Measurements from ENCODE around the gene SRRM1. TPM values are rescaled to one million over a fixed set of nuclear protein-coding genes. Genes with fewer than 3 reads are reported as not detected.

Gene SRRM1
- total RNA-seq, 1 experiment from 2014 or later, result 290 TPM

GRCh38 chr1:24605534-24606295 lies 37.4 kb upstream of the SRRM1 start:
- Histone ChIP-seq H4K20me1 (ENCODE audit: control insufficient read depth, insufficient read depth, insufficient read length) (no peaks in the 10 kb centered on the region), H3K27me3 (ENCODE audit: insufficient read depth, low read length) (no peaks in the 10 kb centered on the region), H3K4me2 (ENCODE audit: insufficient read depth, insufficient read length, low read length) (no peak overlapping the region), H3K9me3 (ENCODE audit: control insufficient read depth, low read depth, low read length) (no peaks in the 10 kb centered on the region), H3K18ac (ENCODE audit: insufficient read length, low read depth, low read length) (no peak overlapping the region), H3K23me2 (ENCODE audit: insufficient read length, low read depth, low read length, poor library complexity, severe bottlenecking) (no peaks in the 10 kb centered on the region), H4K5ac (ENCODE audit: insufficient read length, low read depth, low read length) (no peak overlapping the region), H3K4ac (ENCODE audit: low read depth, low read length) (no peak overlapping the region), H2BK120ac (ENCODE audit: low read depth, low read length, poor library complexity, severe bottlenecking) (no peak overlapping the region), H3K56ac (ENCODE audit: insufficient read length, low read depth, low read length) (no peak overlapping the region), H3K9ac (ENCODE audit: extremely low read depth, insufficient read length, low read length) (no peak overlapping the region), H2BK20ac (ENCODE audit: low read depth, low read length, poor library complexity, severe bottlenecking) (no peak overlapping the region), H3K79me2 (ENCODE audit: insufficient read depth, low read length) (no peaks in the 10 kb centered on the region), H4K8ac (replicated peaks; ENCODE audit: insufficient read length, low read depth, low read length) (no peak overlapping the region), H3T11ph (ENCODE audit: low read length) (no peak overlapping the region), H2BK5ac (ENCODE audit: insufficient read length, low read length) (no peak overlapping the region), H2AFZ (ENCODE audit: low read length) (no peak overlapping the region), H3K27ac (ENCODE audit: insufficient read length, low read depth, low read length) (no peak overlapping the region), H2BK15ac (ENCODE audit: low read depth, low read length) (no peak overlapping the region), H3K79me1 (ENCODE audit: insufficient read depth, low read depth, low read length, poor library complexity, severe bottlenecking) (no peaks in the 10 kb centered on the region), H3K4me1 (ENCODE audit: insufficient read depth, low read length) (no peaks in the 10 kb centered on the region), H2BK12ac (ENCODE audit: insufficient read length, low read depth, low read length) (no peak overlapping the region), H3K14ac (ENCODE audit: insufficient read depth, low read length) (no peak overlapping the region), H2AK5ac (ENCODE audit: insufficient read length, low read length) (no peak overlapping the region), H4K91ac (ENCODE audit: insufficient read length, low read depth, low read length) (no peak overlapping the region), H3K23ac (ENCODE audit: insufficient read length, low read depth, low read length) (no peak overlapping the region)
- TF ChIP-seq, protein P1, sequence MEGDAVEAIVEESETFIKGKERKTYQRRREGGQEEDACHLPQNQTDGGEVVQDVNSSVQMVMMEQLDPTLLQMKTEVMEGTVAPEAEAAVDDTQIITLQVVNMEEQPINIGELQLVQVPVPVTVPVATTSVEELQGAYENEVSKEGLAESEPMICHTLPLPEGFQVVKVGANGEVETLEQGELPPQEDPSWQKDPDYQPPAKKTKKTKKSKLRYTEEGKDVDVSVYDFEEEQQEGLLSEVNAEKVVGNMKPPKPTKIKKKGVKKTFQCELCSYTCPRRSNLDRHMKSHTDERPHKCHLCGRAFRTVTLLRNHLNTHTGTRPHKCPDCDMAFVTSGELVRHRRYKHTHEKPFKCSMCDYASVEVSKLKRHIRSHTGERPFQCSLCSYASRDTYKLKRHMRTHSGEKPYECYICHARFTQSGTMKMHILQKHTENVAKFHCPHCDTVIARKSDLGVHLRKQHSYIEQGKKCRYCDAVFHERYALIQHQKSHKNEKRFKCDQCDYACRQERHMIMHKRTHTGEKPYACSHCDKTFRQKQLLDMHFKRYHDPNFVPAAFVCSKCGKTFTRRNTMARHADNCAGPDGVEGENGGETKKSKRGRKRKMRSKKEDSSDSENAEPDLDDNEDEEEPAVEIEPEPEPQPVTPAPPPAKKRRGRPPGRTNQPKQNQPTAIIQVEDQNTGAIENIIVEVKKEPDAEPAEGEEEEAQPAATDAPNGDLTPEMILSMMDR (conservative IDR thresholded peaks at IDR 0.05), result no peak
- H3K4me3 Mint-ChIP-seq, result no peak overlapping the region
- H3K36me3 Mint-ChIP-seq (ENCODE audit: insufficient read depth in 1 of 3, low read depth in 3 of 3), result no peaks in the 10 kb centered on the region
- peaks cover 5% of the 10 kb centered on the region for H3K27me3 Mint-ChIP-seq (ENCODE audit: low read depth)
- no CpG with 5 or more reads among the region's 19 CpGs for WGBS (ENCODE audit: extremely low coverage, insufficient read length, low lambda C conversion rate)
- no peaks in the 10 kb centered on the region for H3K9me3 Mint-ChIP-seq
- H3K27ac Mint-ChIP-seq, result no peak overlapping the region; a peak in 1 of 7 replicates
- DNase-seq, result no peak
- no peaks in the 10 kb centered on the region for H3K4me1 Mint-ChIP-seq
